Upper lobe of left lung (tissue), 6 donors: Measurements from ENCODE around the gene PLCG2. TPM values are rescaled to one million over a fixed set of nuclear protein-coding genes. Genes with fewer than 3 reads are reported as not detected.

Experiments used
- ATAC-seq, 2 donors: fragments of 200-7000 bp; cut with Tn5 transposase; one replicate each; pipeline ENCODE4 v1.9.1; 2022; ENCODE audit warnings: mild to moderate bottlenecking in 2 of 2, moderate library complexity in 2 of 2; ENCODE audit not compliant: low FRiP score in 2 of 2
- DNase-seq, 2 donors: peaks; one replicate each; pipeline ENCODE4 v3.0.0-alpha.2; 2019 to 2020
- H3K27ac ChIP-seq, 4 donors: fragments of 200-600 bp; sonication (generic); one replicate each; pipeline ENCODE4 v1.5.1; 2016 to 2019
- H3K27me3 ChIP-seq, 4 donors: fragments of 200-600 bp; sonication (generic); one replicate each; pipeline ENCODE4 v1.5.1; 2017 to 2019
- H3K36me3 ChIP-seq, 4 donors: fragments of 200-600 bp; sonication (generic); one replicate each; pipeline ENCODE4 v1.5.1; 2016 to 2019
- H3K4me1 ChIP-seq, 4 donors: fragments of 200-600 bp; sonication (generic); one replicate each; pipeline ENCODE4 v1.5.1; 2018 to 2019
- H3K4me3 ChIP-seq, 4 donors: fragments of 200-600 bp; sonication (generic); one replicate each; pipeline ENCODE4 v1.5.1; 2017 to 2019; ENCODE audit warnings: mild to moderate bottlenecking in 2 of 4, moderate library complexity in 1 of 4
- H3K9me3 ChIP-seq, 4 donors: fragments of 200-600 bp; sonication (generic); one replicate each; pipeline ENCODE4 v1.5.1; 2018 to 2019
- CTCF ChIP-seq, 6 experiments: fragments of 450-650 bp in 4 of 6; fragments of 200-600 bp in 2 of 6; sonication (generic) in 2 of 6; IDR thresholded peaks; one replicate each; pipeline ENCODE4 v1.5.1; 2016 to 2019; ENCODE audit warnings: antibody characterized with exemption in 6 of 6
- EP300 ChIP-seq, 4 donors: sonication (generic); formaldehyde crosslinking; IDR thresholded peaks; one replicate each; pipeline ENCODE4 v1.5.1; 2017; ENCODE audit warnings: antibody characterized with exemption in 4 of 4, control low read depth in 2 of 4
- POLR2A ChIP-seq, 4 donors: fragments of 450-650 bp; IDR thresholded peaks; one replicate each; pipeline ENCODE4 v1.5.1; 2016 to 2017; ENCODE audit warnings: antibody characterized with exemption in 4 of 4, mild to moderate bottlenecking in 2 of 4
- POLR2AphosphoS5 ChIP-seq, 2 donors: sonication (generic); formaldehyde crosslinking; IDR thresholded peaks; one replicate each; pipeline ENCODE4 v1.5.1; 2017; ENCODE audit warnings: antibody characterized with exemption in 2 of 2
- WGBS, 2 donors: methylation state at CpG; one replicate each; pipeline ENCODE4 v1.1.5; 2017 to 2018; 5-methylcytosine and 5-hydroxymethylcytosine counted together
- total RNA-seq, 6 donors: library from RNA; depleted of rRNA in 4 of 6; stranded (reverse); fragments of >200 nt in 4 of 6; gene quantifications; one replicate each; pipeline versions ENCODE4 v1.1.0 to v1.2.1, GENCODE V29; 2016 to 2021
- donor health status: DM: no; HTN: no; CAD: no; lungs with moderate emphysema.
- donor health status: DM: no; HTN: yes; CAD: no; lungs with severe emphysema.

The PLCG2 gene
- total RNA-seq, 6 donors from 2014 or later, result 13.8 to 85.9 (median 35.1) TPM

GRCh38 chr16:81888520-81889394 is 109.7 kb downstream of the PLCG2 start:
- Histone ChIP-seq H3K27me3 (no peaks in the 10 kb centered on the region), H3K4me3 (no peak overlapping the region), H3K4me1 (peaks cover 0 to 4% (median 0%) of the 10 kb centered on the region in 4 donors), H3K27ac (no peak overlapping the region), H3K36me3 (peaks cover 0 to 13% (median 7%) of the 10 kb centered on the region in 4 donors), H3K9me3 (no peaks in the 10 kb centered on the region)
- ATAC-seq, result no peak
- 72 to 76% methylated on average over 15 to 16 of the region's 16 CpGs for WGBS, 2 donors
- DNase-seq, result no peak
- TF ChIP-seq CTCF (IDR thresholded peaks at IDR 0.05) (no peak), EP300 (IDR thresholded peaks at IDR 0.05) (no peak), POLR2A (IDR thresholded peaks at IDR 0.05) (no peak), POLR2AphosphoS5 (IDR thresholded peaks at IDR 0.05) (no peak)

DNA sequence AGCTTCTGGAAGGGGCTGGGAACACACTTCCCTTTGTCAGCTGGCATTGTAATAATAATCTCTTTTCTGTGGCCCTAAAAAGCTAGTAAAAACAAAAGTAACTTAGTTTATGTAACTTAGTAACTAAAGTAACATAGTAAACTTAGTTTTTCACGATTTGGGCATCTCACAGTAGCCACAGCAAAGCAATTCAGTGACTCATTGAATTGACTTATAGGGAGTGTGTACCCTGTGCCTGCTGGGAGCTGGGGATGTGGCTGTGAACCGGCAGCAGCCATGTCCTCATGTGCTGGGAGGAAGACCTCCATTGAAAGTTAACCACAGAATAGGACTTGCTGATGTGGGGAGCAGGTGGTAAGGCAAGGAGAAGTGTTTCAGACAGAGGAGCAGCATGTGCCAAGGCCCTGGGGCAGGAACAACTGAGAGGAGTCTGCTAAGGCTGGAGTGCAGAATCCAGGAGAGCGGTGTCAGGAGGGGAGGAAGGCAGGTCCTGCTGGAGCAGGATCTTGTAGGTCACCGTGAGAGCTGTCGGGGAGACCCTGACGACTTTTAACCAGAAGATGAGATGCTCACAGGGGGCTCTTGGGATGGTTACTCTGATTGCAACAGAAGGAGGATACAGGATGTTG is 112.8 kb downstream of the PLCG2 start:
- WGBS, 2 donors, result 84 to 86% methylated on average over 6 of the region's 6 CpGs
- Histone ChIP-seq H3K36me3 (peaks cover 0 to 35% (median 14%) of the 10 kb centered on the region in 4 donors), H3K9me3 (no peaks in the 10 kb centered on the region), H3K27ac (no peak overlapping the region), H3K4me1 (peaks cover 0 to 4% (median 0%) of the 10 kb centered on the region in 4 donors), H3K27me3 (no peaks in the 10 kb centered on the region), H3K4me3 (no peak overlapping the region)
- TF ChIP-seq POLR2AphosphoS5 (IDR thresholded peaks at IDR 0.05) (no peak), EP300 (IDR thresholded peaks at IDR 0.05) (no peak), CTCF (IDR thresholded peaks at IDR 0.05) (no peak), POLR2A (IDR thresholded peaks at IDR 0.05) (no peak)
- ATAC-seq (no peak), DNase-seq (no peak)

DNA sequence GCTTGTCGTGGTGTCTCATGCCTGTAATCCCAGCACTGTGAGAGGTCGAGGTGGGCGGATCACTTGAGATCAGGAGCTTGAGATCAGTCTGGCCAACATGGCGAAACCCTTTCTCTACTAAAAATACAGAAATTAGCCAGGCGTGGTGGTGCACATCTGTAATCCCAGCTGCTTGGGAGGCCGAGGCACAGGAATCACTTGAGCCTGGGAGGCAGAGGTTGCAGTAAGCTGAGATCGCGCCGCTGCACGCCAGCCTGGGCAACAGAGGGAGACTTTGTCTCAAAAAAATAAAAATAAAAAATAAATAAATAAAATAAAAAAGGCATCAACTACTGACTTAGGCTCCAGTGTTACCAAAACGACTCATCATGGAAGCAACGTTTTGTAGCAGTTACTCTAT is 115.5 kb downstream of the PLCG2 start:
- Histone ChIP-seq H3K36me3 (peaks cover 0 to 58% (median 16%) of the 10 kb centered on the region in 4 donors), H3K4me1 (peaks cover 0 to 4% (median 0%) of the 10 kb centered on the region in 4 donors), H3K9me3 (no peaks in the 10 kb centered on the region), H3K27ac (no peak overlapping the region), H3K4me3 (no peak overlapping the region), H3K27me3 (no peaks in the 10 kb centered on the region)
- WGBS, 2 donors, result 93 to 94% methylated on average over 12 of the region's 12 CpGs
- TF ChIP-seq EP300 (IDR thresholded peaks at IDR 0.05) (no peak), POLR2AphosphoS5 (IDR thresholded peaks at IDR 0.05) (no peak), CTCF (IDR thresholded peaks at IDR 0.05) (no peak), POLR2A (IDR thresholded peaks at IDR 0.05) (no peak)
- ATAC-seq (no peak), DNase-seq (no peak)

DNA sequence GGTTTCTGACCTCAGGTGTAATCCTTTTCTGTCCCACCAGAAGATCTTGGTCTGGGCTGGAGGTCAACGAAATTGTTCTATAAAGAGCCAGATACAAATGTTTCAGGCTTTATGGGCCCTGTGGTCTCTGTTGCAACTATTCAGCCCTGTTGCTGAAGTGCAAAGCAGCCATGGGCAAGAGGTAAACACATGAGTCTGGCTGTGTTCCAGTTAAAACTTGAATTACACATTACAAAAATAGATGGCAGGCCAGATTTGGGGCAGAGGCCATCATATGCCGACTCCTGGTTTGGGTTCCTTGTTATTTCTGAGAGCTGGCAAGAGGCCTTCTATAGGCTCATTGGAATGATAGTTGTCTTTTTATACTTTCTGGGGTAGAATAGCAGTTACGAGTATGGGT is 117.8 kb downstream of the PLCG2 start:
- WGBS, 2 donors, result 68 to 79% methylated on average over 3 of the region's 3 CpGs
- no peaks in the 10 kb centered on the region for H3K27me3 ChIP-seq
- no peak overlapping the region for H3K4me3 ChIP-seq
- ATAC-seq, result no peak
- no peak for DNase-seq
- H3K36me3 ChIP-seq, result peaks cover 0 to 67% (median 15%) of the 10 kb centered on the region in 4 donors
- peaks cover 11 to 16% (median 13%) of the 10 kb centered on the region in 4 donors for H3K4me1 ChIP-seq
- H3K27ac ChIP-seq, result no peak overlapping the region
- no peaks in the 10 kb centered on the region for H3K9me3 ChIP-seq
- TF ChIP-seq EP300 (IDR thresholded peaks at IDR 0.05), result no peak
- no peak for TF ChIP-seq POLR2AphosphoS5 (IDR thresholded peaks at IDR 0.05)
- no peak for TF ChIP-seq CTCF (IDR thresholded peaks at IDR 0.05)
- TF ChIP-seq POLR2A (IDR thresholded peaks at IDR 0.05), result no peak
